ENCODE results near the gene CATSPERB. TPM values are rescaled to one million over a fixed set of nuclear protein-coding genes. Genes with fewer than 3 reads are reported as not detected.

Gene CATSPERB
- total and polyA plus RNA-seq, 9 of the 15 experiments (the other 6 are each of a cell fraction or from before 2014, with no cell fraction given): 0.05 to 1.4 (median 0.89) TPM

DNA sequence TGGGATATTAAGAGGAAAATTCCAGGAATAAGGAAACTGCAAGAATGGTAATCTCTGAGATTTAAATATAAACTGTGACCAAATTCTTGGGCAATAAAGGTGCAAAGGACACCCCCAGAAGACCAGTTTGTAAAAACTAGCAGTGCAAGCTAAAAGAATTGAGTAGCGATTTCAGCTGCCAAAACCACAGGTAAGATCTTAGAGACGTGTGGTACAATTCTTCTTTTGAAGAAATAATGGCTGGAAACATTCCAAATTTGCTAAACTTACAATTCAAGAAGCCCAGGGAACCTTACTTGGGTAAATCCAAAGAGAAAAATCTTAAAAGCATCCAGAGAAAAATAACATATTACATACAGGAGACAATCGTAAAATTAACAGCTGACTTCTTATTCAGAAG lies 12.0 kb downstream of the CATSPERB start (continued):
- no peak for TF ChIP-seq SP2 (IDR thresholded peaks at IDR 0.05; ENCODE audit: extremely low read depth, low read depth, low read length, poor library complexity, severe bottlenecking)

DNA sequence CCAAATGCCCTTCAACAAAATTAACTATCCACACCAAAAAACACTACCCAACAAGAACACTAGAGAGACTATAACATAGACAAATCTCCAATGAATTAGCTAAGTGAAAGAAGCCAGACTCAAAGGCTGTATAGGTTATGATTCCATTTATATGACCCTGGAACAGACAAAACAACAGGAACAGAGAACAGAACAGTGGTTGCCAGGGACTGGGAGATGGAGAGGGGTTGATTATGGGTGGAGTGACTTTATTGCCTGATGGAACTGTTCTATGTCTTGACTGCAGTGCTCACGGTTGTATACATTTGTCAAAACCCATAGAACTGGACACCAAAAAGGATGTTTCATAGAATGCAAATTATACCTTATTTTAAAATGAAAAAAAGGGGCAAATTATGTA lies 14.9 kb downstream of the CATSPERB start:
- ATAC-seq (no peak), DNase-seq (ENCODE audit: extremely low read depth in 1 of 4, low spot score in 3 of 4) (no peak), FAIRE-seq (no peak)
- CTCF ChIA-PET (ENCODE audit: low intra/inter-chr PET ratio): no interaction called here
- POLR2A ChIA-PET: no interaction called here
- Histone ChIP-seq H3K4me2 (ENCODE audit: insufficient read depth, low read length) (no peak overlapping the region), H3K4me3 (no peak overlapping the region), H3K9me1 (ENCODE audit: control insufficient read depth, insufficient read depth, low read length) (no peaks in the 10 kb centered on the region), H3K27me3 (ENCODE audit: control insufficient read depth in 2 of 2, insufficient read depth in 2 of 2, low read length in 2 of 2) (no peaks in the 10 kb centered on the region), H3K36me3 (ENCODE audit: control insufficient read depth, insufficient read depth, low read length) (no peaks in the 10 kb centered on the region), H3K79me2 (ENCODE audit: control insufficient read depth, insufficient read depth, low read length) (no peaks in the 10 kb centered on the region), H3K9me3 (replicated peaks; ENCODE audit: control insufficient read depth, insufficient read depth, low read depth, low read length) (no peaks in the 10 kb centered on the region), H3K9ac (ENCODE audit: insufficient read depth in 1 of 2, low read depth in 2 of 2, low read length in 2 of 2) (no peak overlapping the region), H2AFZ (ENCODE audit: low read depth, low read length) (no peak overlapping the region), H3K27ac (ENCODE audit: extremely low read depth, low read depth, low read length) (no peak overlapping the region), H3K4me1 (replicated peaks in 1 of 2; ENCODE audit: control insufficient read depth in 2 of 2, insufficient read depth in 2 of 2, low read length in 2 of 2) (no peaks in the 10 kb centered on the region), H4K20me1 (replicated peaks; ENCODE audit: control insufficient read depth, insufficient read depth, low read length) (no peaks in the 10 kb centered on the region)
- intact Hi-C loops (cut with micrococcal nuclease): no loop called here
- in situ Hi-C loops (cut with MboI): no loop called here
- BruUV-seq (replicated peaks): no TSS peak
- 10% methylated on average over 1 of the region's 1 CpG for WGBS (ENCODE audit: insufficient coverage, low coverage, missing lambda C conversion rate)
- TF ChIP-seq ELF4 (CRISPR knock-in tag; IDR thresholded peaks at IDR 0.05): no peak
- TF ChIP-seq, protein P1, sequence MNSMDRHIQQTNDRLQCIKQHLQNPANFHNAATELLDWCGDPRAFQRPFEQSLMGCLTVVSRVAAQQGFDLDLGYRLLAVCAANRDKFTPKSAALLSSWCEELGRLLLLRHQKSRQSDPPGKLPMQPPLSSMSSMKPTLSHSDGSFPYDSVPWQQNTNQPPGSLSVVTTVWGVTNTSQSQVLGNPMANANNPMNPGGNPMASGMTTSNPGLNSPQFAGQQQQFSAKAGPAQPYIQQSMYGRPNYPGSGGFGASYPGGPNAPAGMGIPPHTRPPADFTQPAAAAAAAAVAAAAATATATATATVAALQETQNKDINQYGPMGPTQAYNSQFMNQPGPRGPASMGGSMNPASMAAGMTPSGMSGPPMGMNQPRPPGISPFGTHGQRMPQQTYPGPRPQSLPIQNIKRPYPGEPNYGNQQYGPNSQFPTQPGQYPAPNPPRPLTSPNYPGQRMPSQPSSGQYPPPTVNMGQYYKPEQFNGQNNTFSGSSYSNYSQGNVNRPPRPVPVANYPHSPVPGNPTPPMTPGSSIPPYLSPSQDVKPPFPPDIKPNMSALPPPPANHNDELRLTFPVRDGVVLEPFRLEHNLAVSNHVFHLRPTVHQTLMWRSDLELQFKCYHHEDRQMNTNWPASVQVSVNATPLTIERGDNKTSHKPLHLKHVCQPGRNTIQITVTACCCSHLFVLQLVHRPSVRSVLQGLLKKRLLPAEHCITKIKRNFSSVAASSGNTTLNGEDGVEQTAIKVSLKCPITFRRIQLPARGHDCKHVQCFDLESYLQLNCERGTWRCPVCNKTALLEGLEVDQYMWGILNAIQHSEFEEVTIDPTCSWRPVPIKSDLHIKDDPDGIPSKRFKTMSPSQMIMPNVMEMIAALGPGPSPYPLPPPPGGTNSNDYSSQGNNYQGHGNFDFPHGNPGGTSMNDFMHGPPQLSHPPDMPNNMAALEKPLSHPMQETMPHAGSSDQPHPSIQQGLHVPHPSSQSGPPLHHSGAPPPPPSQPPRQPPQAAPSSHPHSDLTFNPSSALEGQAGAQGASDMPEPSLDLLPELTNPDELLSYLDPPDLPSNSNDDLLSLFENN (IDR thresholded peaks at IDR 0.05; ENCODE audit: low read depth in 2 of 2, low read length in 2 of 2): no peak
- TF ChIP-seq, protein P2, sequence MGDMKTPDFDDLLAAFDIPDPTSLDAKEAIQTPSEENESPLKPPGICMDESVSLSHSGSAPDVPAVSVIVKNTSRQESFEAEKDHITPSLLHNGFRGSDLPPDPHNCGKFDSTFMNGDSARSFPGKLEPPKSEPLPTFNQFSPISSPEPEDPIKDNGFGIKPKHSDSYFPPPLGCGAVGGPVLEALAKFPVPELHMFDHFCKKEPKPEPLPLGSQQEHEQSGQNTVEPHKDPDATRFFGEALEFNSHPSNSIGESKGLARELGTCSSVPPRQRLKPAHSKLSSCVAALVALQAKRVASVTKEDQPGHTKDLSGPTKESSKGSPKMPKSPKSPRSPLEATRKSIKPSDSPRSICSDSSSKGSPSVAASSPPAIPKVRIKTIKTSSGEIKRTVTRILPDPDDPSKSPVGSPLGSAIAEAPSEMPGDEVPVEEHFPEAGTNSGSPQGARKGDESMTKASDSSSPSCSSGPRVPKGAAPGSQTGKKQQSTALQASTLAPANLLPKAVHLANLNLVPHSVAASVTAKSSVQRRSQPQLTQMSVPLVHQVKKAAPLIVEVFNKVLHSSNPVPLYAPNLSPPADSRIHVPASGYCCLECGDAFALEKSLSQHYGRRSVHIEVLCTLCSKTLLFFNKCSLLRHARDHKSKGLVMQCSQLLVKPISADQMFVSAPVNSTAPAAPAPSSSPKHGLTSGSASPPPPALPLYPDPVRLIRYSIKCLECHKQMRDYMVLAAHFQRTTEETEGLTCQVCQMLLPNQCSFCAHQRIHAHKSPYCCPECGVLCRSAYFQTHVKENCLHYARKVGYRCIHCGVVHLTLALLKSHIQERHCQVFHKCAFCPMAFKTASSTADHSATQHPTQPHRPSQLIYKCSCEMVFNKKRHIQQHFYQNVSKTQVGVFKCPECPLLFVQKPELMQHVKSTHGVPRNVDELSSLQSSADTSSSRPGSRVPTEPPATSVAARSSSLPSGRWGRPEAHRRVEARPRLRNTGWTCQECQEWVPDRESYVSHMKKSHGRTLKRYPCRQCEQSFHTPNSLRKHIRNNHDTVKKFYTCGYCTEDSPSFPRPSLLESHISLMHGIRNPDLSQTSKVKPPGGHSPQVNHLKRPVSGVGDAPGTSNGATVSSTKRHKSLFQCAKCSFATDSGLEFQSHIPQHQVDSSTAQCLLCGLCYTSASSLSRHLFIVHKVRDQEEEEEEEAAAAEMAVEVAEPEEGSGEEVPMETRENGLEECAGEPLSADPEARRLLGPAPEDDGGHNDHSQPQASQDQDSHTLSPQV (IDR thresholded peaks at IDR 0.05): no peak
- no peak for TF ChIP-seq ZBTB8A (IDR thresholded peaks at IDR 0.05; ENCODE audit: partially characterized antibody)
- no peak for TF ChIP-seq CBX5 (IDR thresholded peaks at IDR 0.05; ENCODE audit: borderline replicate concordance, low read depth)
- no peak for TF ChIP-seq ZNF197 (CRISPR knock-in tag; IDR thresholded peaks at IDR 0.05; ENCODE audit: low read depth)
- no peak for TF ChIP-seq TRIM24 (IDR thresholded peaks at IDR 0.05)
- TF ChIP-seq ZSCAN29 (IDR thresholded peaks at IDR 0.05): no peak
- TF ChIP-seq ZNF408 (CRISPR knock-in tag; IDR thresholded peaks at IDR 0.05; ENCODE audit: low read depth): no peak
- TF ChIP-seq, protein P3, sequence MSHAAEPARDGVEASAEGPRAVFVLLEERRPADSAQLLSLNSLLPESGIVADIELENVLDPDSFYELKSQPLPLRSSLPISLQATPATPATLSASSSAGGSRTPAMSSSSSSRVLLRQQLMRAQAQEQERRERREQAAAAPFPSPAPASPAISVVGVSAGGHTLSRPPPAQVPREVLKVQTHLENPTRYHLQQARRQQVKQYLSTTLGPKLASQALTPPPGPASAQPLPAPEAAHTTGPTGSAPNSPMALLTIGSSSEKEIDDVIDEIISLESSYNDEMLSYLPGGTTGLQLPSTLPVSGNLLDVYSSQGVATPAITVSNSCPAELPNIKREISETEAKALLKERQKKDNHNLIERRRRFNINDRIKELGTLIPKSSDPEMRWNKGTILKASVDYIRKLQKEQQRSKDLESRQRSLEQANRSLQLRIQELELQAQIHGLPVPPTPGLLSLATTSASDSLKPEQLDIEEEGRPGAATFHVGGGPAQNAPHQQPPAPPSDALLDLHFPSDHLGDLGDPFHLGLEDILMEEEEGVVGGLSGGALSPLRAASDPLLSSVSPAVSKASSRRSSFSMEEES (CRISPR knock-in tag; IDR thresholded peaks at IDR 0.05): no peak
- TF ChIP-seq CCNT2 (IDR thresholded peaks at IDR 0.05; ENCODE audit: borderline replicate concordance, extremely low read depth, insufficient read length, low read depth, low read length): no peak
